A673 (cell line): Measurements from ENCODE around the gene PPP3CB. TPM values are rescaled to one million over a fixed set of nuclear protein-coding genes. Genes with fewer than 3 reads are reported as not detected.
"Not testable (repeated sequence)": the region's sequence is repeated elsewhere in the genome, so short reads cannot be mapped to it uniquely, and the experiment has no call there.

ENCODE experiments used
- BruUV-seq: library from RNA; stranded (reverse); fragments of 400-500 nt; replicated peaks from 2 replicates; lab custom pipeline; 2021; lab: Mats Ljungman, UMichigan
- CTCF ChIA-PET: fragments of 300-600 bp; sonication (Branson Sonifier 250); formaldehyde crosslinking; loops from one replicate; lab custom pipeline; 2022; ENCODE audit warnings: antibody characterized with exemption; lab: Charles Lee
- POLR2A ChIA-PET: fragments of 300-600 bp; sonication (Branson Sonifier 250); formaldehyde crosslinking; loops from one replicate; lab custom pipeline; 2022; ENCODE audit warnings: antibody characterized with exemption; ENCODE audit not compliant: low non-redundant PET; lab: Charles Lee
- DNase-seq: peaks from one replicate; pipeline ENCODE4 v3.0.0-alpha.2; 2015; ENCODE audit warnings: low spot score
- H3K27ac ChIP-seq: fragments of 200-600 bp; sonication (generic); 2 replicates; pipeline ENCODE4 v1.5.1; 2016; ENCODE audit warnings: mixed run types, low read depth, mild to moderate bottlenecking, mixed read lengths, antibody characterized with exemption, low read length; ENCODE audit not compliant: poor library complexity, severe bottlenecking
- H3K27me3 ChIP-seq: fragments of 200-600 bp; sonication (generic); replicated peaks from 2 replicates; pipeline ENCODE4 v1.6.1; 2017; ENCODE audit warnings: mixed run types, low read depth, mild to moderate bottlenecking, mixed read lengths, antibody characterized with exemption, low read length; ENCODE audit not compliant: insufficient read depth, poor library complexity
- H3K36me3 ChIP-seq: fragments of 200-600 bp; sonication (generic); 2 replicates; pipeline ENCODE4 v1.6.1; 2016; ENCODE audit warnings: mixed run types, mild to moderate bottlenecking, mixed read lengths, antibody characterized with exemption, low read length; ENCODE audit not compliant: insufficient read depth, poor library complexity, severe bottlenecking
- H3K4me1 ChIP-seq: fragments of 200-600 bp; sonication (generic); 2 replicates; pipeline ENCODE4 v1.6.1; 2017; ENCODE audit warnings: mixed run types, mild to moderate bottlenecking, mixed read lengths, antibody characterized with exemption, low read length; ENCODE audit not compliant: insufficient read depth, poor library complexity, severe bottlenecking
- H3K4me3 ChIP-seq: fragments of 200-600 bp; sonication (generic); 2 replicates; pipeline ENCODE4 v1.5.1; 2016; ENCODE audit warnings: low read depth, mixed run types, mild to moderate bottlenecking, mixed read lengths, low read length; ENCODE audit not compliant: poor library complexity, severe bottlenecking
- H3K9me3 ChIP-seq: fragments of 200-600 bp; sonication (generic); 2 replicates; pipeline ENCODE4 v1.6.1; 2016; ENCODE audit warnings: mixed run types, low read depth, mild to moderate bottlenecking, mixed read lengths, antibody characterized with exemption, low read length; ENCODE audit not compliant: poor library complexity, severe bottlenecking
- EZH2 ChIP-seq: fragments of 200-600 bp; sonication (generic); IDR thresholded peaks from 2 replicates; pipeline ENCODE4 v1.6.1; 2017; ENCODE audit warnings: borderline replicate concordance, low read depth, mild to moderate bottlenecking, mixed read lengths, antibody characterized with exemption, low read length; ENCODE audit not compliant: poor library complexity, severe bottlenecking
- intact Hi-C: fragments of 100-400 bp; cut with micrococcal nuclease; formaldehyde crosslinking; loops from one replicate; pipeline ENCODE4 v1.10.0; 2022; ENCODE audit not compliant: unreplicated experiment
- total RNA-seq: library from RNA; stranded (reverse); gene quantifications from 2 replicates; pipeline ENCODE4 v1.2.3, GENCODE V29; 2021
- TF ChIP-seq, protein P1 (sequence below): fragments of 300-800, 200-600 bp; sonication (generic); conservative IDR thresholded peaks from 2 replicates; pipeline ENCODE4 v1.5.1; 2017; ENCODE audit warnings: low read depth, mild to moderate bottlenecking, antibody characterized with exemption, low read length, moderate library complexity, mixed read lengths

Gene PPP3CB
- total RNA-seq, 1 experiment from 2014 or later, result 60.2 TPM

DNA sequence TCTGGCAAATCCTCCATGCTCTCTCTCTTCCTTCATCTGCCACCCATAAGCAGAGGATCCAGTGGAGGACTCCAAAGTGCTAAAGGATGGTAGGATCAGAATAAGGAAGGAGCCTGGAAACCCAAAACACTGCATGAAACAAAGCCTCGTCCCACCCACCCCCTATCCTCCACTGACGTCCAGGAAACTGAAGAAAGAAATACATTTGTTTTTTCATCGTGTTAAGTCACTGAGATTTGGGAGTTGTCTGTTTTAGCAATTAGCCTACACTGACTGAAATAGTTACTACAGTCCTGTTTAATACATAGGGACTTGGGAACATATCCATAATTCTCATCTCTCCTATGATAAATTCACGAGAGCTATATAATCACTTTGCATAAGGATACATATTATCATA lies 96.8 kb downstream of the PPP3CB start:
- CTCF ChIA-PET, result no interaction called here
- TF ChIP-seq, protein P1, sequence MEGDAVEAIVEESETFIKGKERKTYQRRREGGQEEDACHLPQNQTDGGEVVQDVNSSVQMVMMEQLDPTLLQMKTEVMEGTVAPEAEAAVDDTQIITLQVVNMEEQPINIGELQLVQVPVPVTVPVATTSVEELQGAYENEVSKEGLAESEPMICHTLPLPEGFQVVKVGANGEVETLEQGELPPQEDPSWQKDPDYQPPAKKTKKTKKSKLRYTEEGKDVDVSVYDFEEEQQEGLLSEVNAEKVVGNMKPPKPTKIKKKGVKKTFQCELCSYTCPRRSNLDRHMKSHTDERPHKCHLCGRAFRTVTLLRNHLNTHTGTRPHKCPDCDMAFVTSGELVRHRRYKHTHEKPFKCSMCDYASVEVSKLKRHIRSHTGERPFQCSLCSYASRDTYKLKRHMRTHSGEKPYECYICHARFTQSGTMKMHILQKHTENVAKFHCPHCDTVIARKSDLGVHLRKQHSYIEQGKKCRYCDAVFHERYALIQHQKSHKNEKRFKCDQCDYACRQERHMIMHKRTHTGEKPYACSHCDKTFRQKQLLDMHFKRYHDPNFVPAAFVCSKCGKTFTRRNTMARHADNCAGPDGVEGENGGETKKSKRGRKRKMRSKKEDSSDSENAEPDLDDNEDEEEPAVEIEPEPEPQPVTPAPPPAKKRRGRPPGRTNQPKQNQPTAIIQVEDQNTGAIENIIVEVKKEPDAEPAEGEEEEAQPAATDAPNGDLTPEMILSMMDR, result no peak
- no peak for TF ChIP-seq EZH2
- Histone ChIP-seq H3K36me3 (peaks cover 38% of the 10 kb centered on the region), H3K4me3 (no peak overlapping the region), H3K27me3 (no peaks in the 10 kb centered on the region), H3K9me3 (no peaks in the 10 kb centered on the region), H3K4me1 (no peaks in the 10 kb centered on the region), H3K27ac (no peak overlapping the region)
- no TSS peak for BruUV-seq
- intact Hi-C loops, result no loop called here
- no peak for DNase-seq
- POLR2A ChIA-PET, result no interaction called here

- H3K4me3 ChIP-seq, result no peak overlapping the region
- H3K36me3 ChIP-seq, result peaks cover 38% of the 10 kb centered on the region
- no peaks in the 10 kb centered on the region for H3K9me3 ChIP-seq
- no peaks in the 10 kb centered on the region for H3K4me1 ChIP-seq
- ChIA-PET POLR2A (no interaction called here), CTCF (no interaction called here)
- DNase-seq, result no peak
- BruUV-seq, result no TSS peak
- intact Hi-C loops, result no loop called here
- no peaks in the 10 kb centered on the region for H3K27me3 ChIP-seq
- no peak overlapping the region for H3K27ac ChIP-seq
- no peak for TF ChIP-seq EZH2
- TF ChIP-seq, protein P1, result peak; percentile 34
Observed at GRCh38 chr10:73398024-73398423, 97.8 kb downstream of the PPP3CB start.

DNA sequence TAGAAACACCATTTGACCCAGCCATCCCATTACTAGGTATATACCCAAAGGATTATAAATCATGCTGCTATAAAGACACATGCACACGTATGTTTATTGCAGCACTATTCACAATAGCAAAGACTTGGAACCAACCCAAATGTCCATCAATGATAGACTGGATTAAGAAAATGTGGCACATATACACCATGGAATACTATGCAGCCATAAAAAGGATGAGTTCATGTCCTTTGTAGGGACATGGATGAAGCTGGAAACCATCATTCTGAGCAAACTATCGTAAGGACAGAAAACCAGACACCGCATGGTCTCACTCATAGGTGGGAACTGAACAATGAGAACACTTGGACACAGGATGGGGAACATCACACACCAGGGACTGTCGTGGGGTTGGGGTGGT lies 101.5 kb downstream of the PPP3CB start:
- H3K9me3 ChIP-seq, BruUV-seq, POLR2A ChIA-PET, H3K4me1 ChIP-seq, H3K27ac ChIP-seq, H3K27me3 ChIP-seq, DNase-seq, CTCF ChIA-PET, H3K4me3 ChIP-seq, intact Hi-C loops: not testable (repeated sequence)
- peaks cover 55% of the 10 kb centered on the region for H3K36me3 ChIP-seq

DNA sequence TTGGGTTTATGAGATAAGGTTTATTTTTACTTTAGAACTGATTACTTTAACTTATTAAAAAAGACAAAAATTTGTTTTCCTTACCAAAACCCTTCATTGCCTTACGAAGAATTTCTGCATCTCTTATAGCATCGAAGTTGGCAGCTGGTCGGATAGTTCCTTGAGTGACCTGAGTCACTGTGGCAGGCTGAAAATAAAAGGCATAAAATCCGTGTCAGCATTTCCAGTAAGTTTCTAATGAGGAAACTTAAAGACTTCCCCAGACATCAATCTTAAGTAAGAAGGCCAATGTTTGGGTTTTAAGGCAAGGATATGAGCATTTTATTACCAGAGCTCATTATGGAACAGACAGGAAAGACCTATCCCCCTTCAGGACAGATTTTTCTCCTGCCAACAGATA lies 107.6 kb downstream of the PPP3CB start:
- H3K4me3 ChIP-seq, result no peak overlapping the region
- H3K27ac ChIP-seq, result no peak overlapping the region
- ChIA-PET POLR2A (no interaction called here), CTCF (no interaction called here)
- no peaks in the 10 kb centered on the region for H3K4me1 ChIP-seq
- no TSS peak for BruUV-seq
- TF ChIP-seq, protein P1, result no peak
- no peak for TF ChIP-seq EZH2
- intact Hi-C loops, result no loop called here
- no peak for DNase-seq
- H3K9me3 ChIP-seq, result no peaks in the 10 kb centered on the region
- no peaks in the 10 kb centered on the region for H3K27me3 ChIP-seq
- H3K36me3 ChIP-seq, result peaks cover 67% of the 10 kb centered on the region
